ENCODE results near the gene ZNF750. TPM values are rescaled to one million over a fixed set of nuclear protein-coding genes. Genes with fewer than 3 reads are reported as not detected.

Gene ZNF750
- total and polyA plus RNA-seq, 2 donors (not counting 3 experiments of a cell fraction or from before 2014, with no cell fraction given) = 0.15 to 0.80 TPM

- no TSS peak for BruUV-seq (replicated peaks)
- Histone ChIP-seq H3K27me3 (ENCODE audit: control insufficient read depth in 2 of 2, insufficient read depth in 2 of 2, low read length in 2 of 2) (no peaks in the 10 kb centered on the region), H3K4me3 (replicated peaks in 1 of 3; ENCODE audit: insufficient read depth in 1 of 3, low read depth in 1 of 3, low read length in 3 of 3) (no peak overlapping the region), H3K9me3 (replicated peaks; ENCODE audit: control insufficient read depth, insufficient read depth, low read length) (no peaks in the 10 kb centered on the region), H3K4me1 (ENCODE audit: control insufficient read depth, extremely low read depth, insufficient read depth, low read length) (peaks cover 14% of the 10 kb centered on the region), H3K36me3 (ENCODE audit: control insufficient read depth in 2 of 2, extremely low read depth in 1 of 2, insufficient read depth in 2 of 2, low read length in 2 of 2) (peaks cover 2 to 3% of the 10 kb centered on the region in 2 experiments), H3K27ac (ENCODE audit: insufficient read depth, low read depth, low read length) (peak overlapping the region; percentile 55), H3K79me2 (ENCODE audit: control insufficient read depth, insufficient read depth, low read length) (peaks cover 53% of the 10 kb centered on the region), H3K9ac (replicated peaks; ENCODE audit: extremely low read depth, insufficient read depth, low read length) (no peak overlapping the region), H3K4me2 (ENCODE audit: insufficient read depth, low read length) (no peak overlapping the region), H4K20me1 (replicated peaks; ENCODE audit: control insufficient read depth, extremely low read depth, insufficient read depth, low read length) (no peaks in the 10 kb centered on the region), H3K9me1 (replicated peaks; ENCODE audit: control insufficient read depth, extremely low read depth, insufficient read depth, low read length) (no peaks in the 10 kb centered on the region), H2AFZ (ENCODE audit: low read depth, low read length) (no peak overlapping the region)
- intact Hi-C loops (cut with micrococcal nuclease) (no loop called here), dilution Hi-C loops (cut with MboI; ENCODE audit: extremely low pct_ligation_motif_present, low sequenced_read_pairs) (no loop called here)
- ChIA-PET CTCF (interaction anchor here (1.1 to 3.4 kb wide), 7 partner anchors 9 to 103 kb away, joined by 3 to 34 read pairs (median 10); no protein-coding TSS in a partner anchor), POLR2A (interaction anchor here (0.8 kb wide), 1 partner anchor 40 kb away, joined by 4 read pairs; no protein-coding TSS in a partner anchor)
- no peak for TF ChIP-seq JUN (IDR thresholded peaks at IDR 0.05; ENCODE audit: borderline replicate concordance, insufficient read depth, insufficient read length, low read depth)
- no peak for TF ChIP-seq EZH2 (IDR thresholded peaks at IDR 0.05; ENCODE audit: borderline replicate concordance, low read depth, low read length, severe bottlenecking)
- TF ChIP-seq MAX (IDR thresholded peaks at IDR 0.05; ENCODE audit: insufficient read depth, insufficient read length) = no peak
- no peak for DNase-seq (ENCODE audit: low read depth, low spot score)
- no peak for FAIRE-seq
Observed at GRCh38 chr17:82884341-82884969, 44.6 kb upstream of the ZNF750 start.

- intact Hi-C loops (cut with micrococcal nuclease) = no loop called here
Observed at GRCh38 chr17:82883419-82884031, 43.7 kb upstream of the ZNF750 start.

More at GRCh38 chr17:82883419-82884031, 43.7 kb upstream of the ZNF750 start:
- Histone ChIP-seq H3K27ac (ENCODE audit: insufficient read depth, low read depth, low read length) (no peak overlapping the region), H3K4me2 (ENCODE audit: insufficient read depth, low read length) (no peak overlapping the region), H3K9me3 (replicated peaks; ENCODE audit: control insufficient read depth, insufficient read depth, low read length) (no peaks in the 10 kb centered on the region), H3K9ac (replicated peaks; ENCODE audit: extremely low read depth, insufficient read depth, low read length) (no peak overlapping the region), H3K79me2 (ENCODE audit: control insufficient read depth, insufficient read depth, low read length) (peaks cover 56% of the 10 kb centered on the region), H3K4me3 (replicated peaks in 1 of 3; ENCODE audit: insufficient read depth in 1 of 3, low read depth in 1 of 3, low read length in 3 of 3) (no peak overlapping the region), H4K20me1 (replicated peaks; ENCODE audit: control insufficient read depth, extremely low read depth, insufficient read depth, low read length) (no peaks in the 10 kb centered on the region), H2AFZ (ENCODE audit: low read depth, low read length) (no peak overlapping the region), H3K27me3 (ENCODE audit: control insufficient read depth in 2 of 2, insufficient read depth in 2 of 2, low read length in 2 of 2) (no peaks in the 10 kb centered on the region), H3K4me1 (ENCODE audit: control insufficient read depth, extremely low read depth, insufficient read depth, low read length) (peaks cover 14% of the 10 kb centered on the region), H3K36me3 (ENCODE audit: control insufficient read depth in 2 of 2, extremely low read depth in 1 of 2, insufficient read depth in 2 of 2, low read length in 2 of 2) (peaks cover 2 to 5% of the 10 kb centered on the region in 2 experiments), H3K9me1 (replicated peaks; ENCODE audit: control insufficient read depth, extremely low read depth, insufficient read depth, low read length) (no peaks in the 10 kb centered on the region)
- FAIRE-seq = no peak
- CTCF ChIA-PET = interaction anchor here (1.5 to 3.4 kb wide), 2 partner anchors 12 to 46 kb away, joined by 3 to 21 read pairs; no protein-coding TSS in a partner anchor
- no peak for DNase-seq (ENCODE audit: low read depth, low spot score)
- POLR2A ChIA-PET = no interaction called here
- dilution Hi-C loops (cut with MboI; ENCODE audit: extremely low pct_ligation_motif_present, low sequenced_read_pairs) = no loop called here
- TF ChIP-seq MAX (IDR thresholded peaks at IDR 0.05; ENCODE audit: insufficient read depth, insufficient read length) (no peak), POLR2A (IDR thresholded peaks at IDR 0.05; ENCODE audit: low read depth, low read length) (no peak), JUN (IDR thresholded peaks at IDR 0.05; ENCODE audit: borderline replicate concordance, insufficient read depth, insufficient read length, low read depth) (no peak), EZH2 (IDR thresholded peaks at IDR 0.05; ENCODE audit: borderline replicate concordance, low read depth, low read length, severe bottlenecking) (no peak), POLR2AphosphoS5 (IDR thresholded peaks at IDR 0.05; ENCODE audit: insufficient read depth, low read depth, low read length) (no peak), GATA2 (IDR thresholded peaks at IDR 0.05; ENCODE audit: insufficient read depth, insufficient read length, low read depth, low read length) (no peak), FOS (IDR thresholded peaks at IDR 0.05; ENCODE audit: borderline replicate concordance, insufficient read depth, low read length) (no peak), CTCF (IDR thresholded peaks at IDR 0.05; ENCODE audit: extremely low read depth in 1 of 2, insufficient read depth in 1 of 2, low read depth in 1 of 2, low read length in 2 of 2) (no peak), MYC (IDR thresholded peaks at IDR 0.05; ENCODE audit: low read depth, low read length) (no peak)
- no TSS peak for BruUV-seq (replicated peaks)
